HG03103 (cell line): ENCODE data around the gene COL6A2.
"Not testable (repeated sequence)": the region's sequence is repeated elsewhere in the genome, so short reads cannot be mapped to it uniquely, and the experiment has no call there.

ENCODE experiments used
- ATAC-seq: cut with Tn5 transposase; IDR thresholded peaks from one replicate; pipeline ENCODE4 v1.9.1; 2021; ENCODE audit warnings: low read depth; ENCODE audit not compliant: unreplicated experiment

The COL6A2 gene

DNA sequence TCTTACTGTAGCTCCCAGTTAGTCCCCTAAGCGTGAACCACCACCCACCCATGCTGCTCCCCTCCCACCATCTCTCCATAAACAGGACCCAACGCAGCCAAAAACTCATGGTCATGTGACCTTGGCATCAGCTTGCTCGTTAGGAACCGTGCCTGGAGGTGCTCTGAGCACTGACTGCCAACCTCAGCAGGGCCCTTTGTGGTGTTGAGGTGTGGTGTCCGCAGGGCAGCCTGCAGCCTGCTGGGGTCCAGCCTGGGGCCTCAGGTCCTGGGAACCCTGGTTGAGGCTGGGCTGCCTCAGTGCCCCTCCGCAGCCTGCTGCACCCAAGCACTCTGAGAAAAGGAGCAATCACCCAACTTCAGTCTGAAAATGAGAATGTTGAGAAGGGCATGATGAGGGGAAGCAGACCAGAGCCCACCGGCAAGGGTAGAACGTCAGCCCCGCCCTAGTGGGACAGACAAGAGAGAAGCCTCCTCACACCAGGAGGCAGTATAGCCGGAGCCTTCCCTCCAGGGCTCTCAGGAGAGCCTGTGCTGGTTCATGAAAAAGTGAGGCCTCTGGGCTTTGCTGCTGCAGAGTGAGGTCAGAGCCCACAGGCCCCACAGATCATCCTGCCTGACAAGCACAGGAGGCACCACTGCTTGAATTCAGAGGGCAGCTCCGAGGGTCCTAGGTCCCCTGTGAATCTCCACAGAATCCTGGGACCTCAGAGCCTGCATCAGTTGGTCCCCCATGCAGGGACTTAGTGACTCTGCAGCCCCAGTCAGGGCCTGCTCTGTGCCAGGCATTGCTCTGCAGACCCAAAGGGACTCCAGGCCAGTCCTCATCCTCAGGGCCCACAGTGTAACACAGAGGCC lies 4.9 kb upstream of the COL6A2 start:
- no peak for ATAC-seq

DNA sequence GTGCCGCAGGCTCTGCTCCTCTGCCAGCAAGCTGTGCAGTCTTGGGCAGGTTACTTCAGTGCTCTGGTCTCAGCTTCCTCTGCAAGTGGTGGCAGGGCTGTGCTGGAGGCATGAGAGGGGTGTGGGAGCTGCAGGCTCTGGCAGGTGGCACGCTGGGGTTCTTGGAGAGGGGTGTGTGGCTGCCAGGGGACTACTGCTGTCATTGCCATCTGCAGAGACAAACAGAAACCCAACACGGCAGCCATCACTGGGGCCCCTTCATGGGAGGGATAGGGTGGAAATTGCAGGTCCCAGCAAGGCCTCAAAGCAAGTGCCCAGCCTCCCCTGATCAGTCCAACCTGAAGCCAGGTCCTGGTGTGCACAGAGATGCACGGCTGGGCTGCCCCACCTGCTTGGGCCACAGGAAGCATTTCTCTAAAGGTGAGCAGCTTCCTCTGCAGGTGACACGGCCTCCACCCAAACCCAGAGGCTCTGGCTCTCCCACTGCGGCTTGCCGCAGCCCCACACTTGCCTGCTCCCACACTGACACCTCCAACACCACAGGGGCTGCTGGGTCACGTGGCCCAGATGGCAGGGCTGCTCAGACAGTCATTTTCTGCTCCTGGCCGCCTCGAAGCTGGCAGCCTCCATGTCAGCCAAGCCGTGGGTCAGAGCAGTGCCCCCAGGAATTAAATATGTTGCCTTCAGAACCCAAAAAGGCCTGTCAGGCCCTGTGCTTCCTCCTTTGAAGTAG lies 4.1 kb upstream of the COL6A2 start:
- ATAC-seq, result no peak

DNA sequence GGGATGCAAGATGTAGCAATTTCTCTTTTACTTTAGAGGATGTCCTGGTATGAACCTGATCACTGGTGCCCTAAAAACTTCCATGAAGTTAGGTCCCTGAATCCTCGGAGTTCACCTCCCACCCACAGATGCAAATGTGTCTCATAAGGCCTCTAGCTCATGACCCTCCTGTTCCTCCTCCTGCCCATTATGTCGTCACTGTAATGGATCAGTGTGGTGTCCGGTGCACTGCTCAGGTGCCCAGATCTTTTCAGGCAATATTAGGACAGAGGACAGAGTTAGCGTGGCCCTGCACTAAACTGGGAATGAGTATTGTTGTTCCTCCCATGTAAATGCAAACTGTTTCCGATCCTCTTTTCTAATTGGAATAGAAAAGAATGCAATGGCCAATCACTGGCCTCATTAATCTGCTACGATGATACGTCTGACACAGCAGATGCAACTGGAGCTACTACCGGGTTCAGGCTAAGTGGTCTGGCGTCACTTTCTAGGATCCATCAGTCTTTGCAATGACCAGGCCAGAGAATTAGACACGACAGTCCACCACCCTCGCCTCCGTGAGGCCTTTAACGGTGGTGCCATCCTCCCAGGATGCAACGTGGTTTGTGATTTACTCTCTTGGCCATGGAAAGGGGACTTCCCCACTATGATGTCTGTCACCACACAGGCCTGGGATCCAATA lies 3.4 kb upstream of the COL6A2 start:
- ATAC-seq, result no peak

DNA sequence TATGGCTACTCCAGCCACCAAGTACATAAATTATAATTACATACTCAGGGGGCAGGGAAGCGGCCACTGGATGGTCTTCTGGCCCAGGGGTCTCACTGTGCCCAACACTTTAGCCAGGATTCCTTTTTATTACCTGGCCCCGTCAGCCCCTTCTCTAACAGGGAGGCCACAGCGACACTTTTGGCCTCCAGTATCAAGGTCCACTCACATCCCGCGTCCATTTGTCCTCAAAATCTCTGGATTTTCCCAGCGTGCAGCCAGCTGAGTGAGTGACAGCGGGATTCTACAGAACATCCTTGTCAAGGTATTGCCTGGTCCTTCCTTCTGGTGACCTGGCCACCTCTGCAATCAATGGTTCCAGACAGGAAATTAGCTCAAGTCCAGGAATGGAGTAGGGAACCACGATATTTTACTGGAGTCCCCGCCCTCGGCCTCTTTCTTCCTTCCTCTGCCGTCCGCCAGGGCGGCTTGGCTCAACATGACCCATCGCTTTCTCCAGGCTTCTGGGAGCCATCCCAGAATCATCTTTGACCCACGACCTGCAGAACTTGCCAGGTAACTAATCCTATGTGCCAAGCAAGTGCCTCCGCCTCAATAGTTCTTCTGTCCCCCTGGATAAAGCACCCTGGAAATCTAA lies 2.7 kb upstream of the COL6A2 start:
- no peak for ATAC-seq

DNA sequence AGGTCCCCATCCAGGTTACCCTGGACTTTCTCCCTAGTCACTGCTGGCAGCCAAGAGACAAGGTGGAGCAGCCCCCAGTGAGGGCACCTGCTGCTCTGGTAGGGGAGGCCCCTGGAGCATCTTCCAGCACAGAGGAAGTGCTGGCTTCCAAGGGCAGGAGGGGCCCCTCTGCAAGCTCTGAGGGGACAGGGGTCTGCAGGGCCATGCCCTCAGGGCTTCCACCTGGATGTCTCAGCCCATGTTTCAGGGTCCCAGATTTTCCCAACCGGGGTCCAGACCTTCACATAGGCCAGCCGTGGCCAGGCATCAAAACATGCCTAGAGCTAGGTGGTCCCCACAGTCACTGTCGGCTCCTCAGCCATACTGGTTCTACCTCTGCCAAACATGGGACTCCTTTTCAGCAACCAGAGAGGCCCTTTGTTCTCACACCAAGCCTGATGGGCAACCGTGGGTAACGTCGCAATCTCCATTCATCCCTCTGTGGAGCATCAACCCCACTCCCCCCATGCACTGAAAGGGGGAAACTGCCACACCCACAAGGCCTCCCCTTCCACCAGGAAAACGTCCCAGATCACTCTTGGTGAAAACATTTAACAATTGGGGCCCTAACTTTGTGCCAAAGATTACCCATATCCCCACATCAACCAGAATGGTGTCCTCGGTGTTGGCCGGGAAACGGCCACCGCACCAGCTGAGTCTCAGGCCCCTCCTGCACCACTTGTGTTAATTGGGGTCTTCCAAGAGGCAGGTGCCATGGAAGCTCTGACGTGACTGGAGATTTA lies 1.9 kb upstream of the COL6A2 start:
- ATAC-seq, result no peak

DNA sequence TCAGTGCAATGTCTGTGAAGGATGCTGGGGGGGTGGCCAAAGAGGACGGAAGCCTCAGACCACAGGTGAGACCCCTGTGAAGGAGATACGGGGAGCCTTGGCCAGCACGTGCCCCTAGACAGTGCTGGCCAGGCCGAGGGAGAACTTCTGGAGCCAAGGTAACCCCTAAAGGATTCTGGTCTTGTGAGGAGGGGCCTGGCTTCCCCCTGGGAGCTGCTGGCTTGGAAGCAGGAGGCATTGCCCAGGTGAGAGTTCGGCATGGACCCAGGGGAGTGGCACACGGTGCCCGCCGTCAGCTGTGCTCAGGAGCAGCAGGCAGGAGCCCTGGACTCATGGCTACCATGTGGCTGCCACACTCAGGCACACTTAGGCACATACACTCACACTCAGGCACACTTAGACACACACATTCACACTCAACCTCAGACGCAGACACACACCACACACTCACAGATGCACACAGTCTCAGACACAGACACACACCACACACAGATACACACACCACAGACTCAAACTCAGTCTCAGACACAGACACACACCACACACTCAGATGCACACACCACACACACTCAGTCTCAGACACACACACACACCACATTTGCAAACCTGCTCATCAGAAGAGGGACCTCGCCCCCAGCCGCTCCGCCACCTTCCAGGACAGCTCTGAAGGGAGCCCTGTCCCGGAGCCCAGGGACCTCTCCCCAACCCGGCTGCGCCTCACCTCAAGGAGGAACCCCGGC lies 1.1 kb upstream of the COL6A2 start:
- ATAC-seq, result no peak

DNA sequence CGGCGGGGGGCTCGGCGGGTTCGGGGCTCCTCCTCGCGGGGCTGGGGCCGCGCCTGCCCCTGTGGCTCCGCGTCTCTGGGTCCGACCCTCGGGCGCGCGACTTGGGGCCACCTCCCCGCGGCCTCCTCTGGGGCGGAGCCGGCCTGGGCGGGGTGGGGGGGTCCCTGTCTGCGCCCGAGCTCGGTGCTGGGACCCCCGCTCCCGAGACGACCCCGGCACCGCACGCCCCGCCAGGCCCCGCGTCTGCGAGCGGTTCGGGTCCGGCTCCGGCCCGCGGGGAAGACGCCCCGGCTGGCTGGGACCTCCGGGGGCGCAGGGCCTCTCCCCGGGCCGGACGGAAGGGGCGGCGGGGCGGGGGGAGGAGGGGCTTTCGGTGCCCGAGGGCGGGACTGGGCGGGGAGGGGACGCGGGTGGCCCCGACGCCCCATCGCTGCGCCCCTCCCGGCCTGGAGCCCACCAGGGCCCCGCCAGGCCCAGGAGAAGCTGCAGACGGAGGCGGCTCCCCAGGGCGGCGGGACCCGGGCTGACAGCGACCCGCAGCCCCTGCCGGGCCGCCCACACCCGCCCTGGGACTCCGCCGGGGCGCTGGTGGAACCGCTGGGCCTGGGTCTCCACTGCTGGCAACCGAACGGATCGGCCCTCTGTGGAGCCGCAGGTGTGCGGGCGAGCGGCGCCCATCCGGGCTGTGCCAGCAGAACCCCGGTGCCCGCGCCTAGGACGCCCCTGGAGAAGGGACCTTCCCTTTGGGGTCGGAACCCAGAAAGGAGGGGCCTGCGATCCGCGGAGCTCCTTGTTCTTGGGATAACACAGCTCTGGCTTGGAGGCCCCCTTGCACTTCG lies 610 bp downstream of the COL6A2 start:
- ATAC-seq, result no peak

DNA sequence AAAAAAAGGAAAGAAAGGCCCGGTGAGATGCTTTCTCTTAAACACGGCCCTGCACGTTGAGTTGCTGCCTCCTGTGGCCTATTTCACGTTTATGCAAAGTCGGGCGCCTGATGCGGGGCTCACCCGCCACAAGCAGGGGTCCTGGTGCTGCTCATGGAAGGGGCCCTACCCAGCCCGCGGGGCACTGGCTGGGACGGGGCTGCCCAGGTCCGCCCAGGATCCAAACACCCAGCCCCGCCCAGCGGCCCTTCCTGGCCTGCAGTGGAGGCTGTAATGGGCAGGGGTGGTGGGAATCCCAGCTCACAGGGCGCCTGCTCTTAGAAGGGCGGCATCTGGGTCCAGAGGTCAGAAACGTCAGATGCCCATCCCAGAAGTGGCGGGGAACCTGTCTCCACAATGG lies 1.6 kb downstream of the COL6A2 start:
- no peak for ATAC-seq

DNA sequence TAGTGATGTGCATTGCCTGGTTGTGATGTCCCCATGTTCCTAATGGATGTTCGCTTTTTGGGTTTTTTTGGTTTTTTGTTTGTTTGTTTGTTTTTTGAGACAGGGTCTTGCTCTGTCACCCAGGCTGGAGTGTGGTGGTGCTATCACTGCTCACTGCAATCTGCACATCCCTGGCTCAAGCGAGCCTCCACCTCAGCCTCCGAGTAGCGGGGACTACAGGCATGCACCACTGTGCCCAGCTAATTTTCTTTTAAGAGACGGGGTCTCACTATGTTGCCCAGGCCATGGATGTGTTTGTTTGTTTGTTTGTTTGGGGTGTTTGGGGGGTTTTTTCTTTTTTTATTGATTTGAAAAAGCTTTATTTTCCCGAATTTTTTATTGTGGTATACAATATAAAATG lies 2.1 kb downstream of the COL6A2 start:
- no peak for ATAC-seq

DNA sequence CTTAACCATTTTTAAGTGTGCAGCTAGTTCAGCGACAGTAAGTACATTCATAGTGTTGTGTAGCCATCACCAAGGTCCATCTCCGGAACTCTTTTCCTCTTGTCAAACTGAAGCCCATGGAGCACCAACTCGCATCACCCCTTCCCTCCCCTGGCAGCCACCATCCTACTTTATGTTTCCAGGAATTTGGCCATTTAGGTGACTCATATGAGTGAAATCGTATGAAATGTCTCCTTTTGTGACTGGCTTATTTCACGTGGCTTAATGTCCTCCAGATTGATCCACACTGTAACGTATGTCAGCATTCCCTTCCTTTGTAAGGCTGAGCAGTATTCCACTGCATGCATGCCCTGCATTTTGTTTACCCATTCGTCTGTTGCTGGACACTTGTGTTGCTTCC lies 2.5 kb downstream of the COL6A2 start:
- ATAC-seq, result no peak

DNA sequence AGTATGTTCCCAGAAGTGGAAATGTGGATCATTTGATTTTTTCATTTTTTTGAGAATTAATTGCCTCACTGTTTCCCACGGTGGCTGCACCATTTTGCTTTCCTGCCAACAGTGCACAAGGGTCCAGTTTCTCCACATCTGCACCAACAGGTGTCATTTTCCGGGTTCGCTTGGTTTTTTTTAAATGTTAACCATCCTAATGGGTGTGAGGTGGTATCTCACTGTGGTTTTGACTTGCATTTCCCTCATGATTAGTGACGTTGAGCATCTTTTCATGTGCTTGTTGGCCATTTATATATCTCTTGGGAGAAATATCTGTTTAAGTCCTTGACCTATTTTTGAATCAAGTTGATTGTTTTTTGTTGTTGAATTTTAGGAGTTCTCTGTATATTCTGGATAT lies 3.0 kb downstream of the COL6A2 start:
- ATAC-seq, result no peak

DNA sequence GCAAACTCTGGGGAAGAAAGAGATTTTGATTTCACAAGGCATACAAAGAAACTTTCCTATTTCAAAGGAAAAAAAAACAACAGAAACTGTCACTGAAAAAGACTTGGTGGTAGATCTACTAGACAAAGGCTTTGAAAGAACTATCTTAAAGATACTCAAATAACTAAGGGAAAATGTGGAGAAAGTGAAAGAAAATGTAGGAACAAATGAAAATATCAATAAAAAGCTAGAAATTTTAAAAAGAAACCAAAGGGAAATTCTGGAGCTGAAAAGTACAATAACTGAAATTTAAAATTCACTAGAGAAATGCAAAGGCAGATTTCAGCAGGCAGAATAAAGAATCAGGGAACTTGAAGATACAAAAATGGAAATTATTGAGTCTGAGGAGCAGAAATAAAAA lies 6.2 kb downstream of the COL6A2 start:
- ATAC-seq, result no peak

DNA sequence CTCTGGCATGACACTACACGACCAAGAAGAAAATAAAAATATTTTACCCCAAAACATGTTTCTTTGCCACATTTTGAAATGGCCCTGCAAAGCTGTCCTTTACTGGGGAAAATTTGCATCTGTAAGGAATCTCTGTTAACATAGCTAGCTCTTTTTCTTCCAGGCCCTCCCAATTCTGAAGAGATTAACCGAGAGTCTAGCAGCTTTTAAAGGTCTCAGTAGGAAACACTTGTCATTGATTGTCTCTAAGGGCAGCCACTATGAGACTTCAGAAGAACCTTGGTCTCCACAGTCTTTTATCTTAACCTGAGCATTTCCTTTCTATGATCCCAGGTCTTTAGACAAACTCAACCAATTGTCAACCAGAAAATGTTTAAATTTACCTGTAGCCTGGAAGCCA lies 9.5 kb downstream of the COL6A2 start:
- not testable (repeated sequence) for ATAC-seq

DNA sequence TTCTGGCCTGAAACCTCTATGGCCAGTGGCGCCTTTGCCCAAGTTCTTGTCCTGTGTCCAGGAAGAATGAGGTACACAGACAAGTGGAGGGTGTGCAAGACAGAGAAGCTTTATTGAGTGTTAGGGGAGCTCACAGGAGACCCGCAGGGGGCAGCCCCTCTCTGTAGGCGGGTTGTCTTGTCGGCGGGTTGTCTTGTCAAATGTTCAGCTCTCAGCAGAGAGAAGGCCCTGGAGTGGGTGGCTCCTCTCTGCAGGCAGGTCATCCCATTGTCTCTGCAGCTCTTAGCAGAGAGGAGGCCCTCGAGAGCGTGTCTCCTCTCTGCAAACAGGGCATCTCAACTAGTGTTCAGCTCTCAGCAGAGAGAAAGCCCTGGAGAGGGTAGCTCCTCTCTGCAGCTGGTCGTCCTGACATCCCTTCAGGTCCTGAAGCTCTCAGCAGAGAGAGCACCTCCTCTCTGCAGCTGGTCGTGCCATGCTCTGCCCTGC lies 11.0 kb downstream of the COL6A2 start:
- no peak for ATAC-seq

DNA sequence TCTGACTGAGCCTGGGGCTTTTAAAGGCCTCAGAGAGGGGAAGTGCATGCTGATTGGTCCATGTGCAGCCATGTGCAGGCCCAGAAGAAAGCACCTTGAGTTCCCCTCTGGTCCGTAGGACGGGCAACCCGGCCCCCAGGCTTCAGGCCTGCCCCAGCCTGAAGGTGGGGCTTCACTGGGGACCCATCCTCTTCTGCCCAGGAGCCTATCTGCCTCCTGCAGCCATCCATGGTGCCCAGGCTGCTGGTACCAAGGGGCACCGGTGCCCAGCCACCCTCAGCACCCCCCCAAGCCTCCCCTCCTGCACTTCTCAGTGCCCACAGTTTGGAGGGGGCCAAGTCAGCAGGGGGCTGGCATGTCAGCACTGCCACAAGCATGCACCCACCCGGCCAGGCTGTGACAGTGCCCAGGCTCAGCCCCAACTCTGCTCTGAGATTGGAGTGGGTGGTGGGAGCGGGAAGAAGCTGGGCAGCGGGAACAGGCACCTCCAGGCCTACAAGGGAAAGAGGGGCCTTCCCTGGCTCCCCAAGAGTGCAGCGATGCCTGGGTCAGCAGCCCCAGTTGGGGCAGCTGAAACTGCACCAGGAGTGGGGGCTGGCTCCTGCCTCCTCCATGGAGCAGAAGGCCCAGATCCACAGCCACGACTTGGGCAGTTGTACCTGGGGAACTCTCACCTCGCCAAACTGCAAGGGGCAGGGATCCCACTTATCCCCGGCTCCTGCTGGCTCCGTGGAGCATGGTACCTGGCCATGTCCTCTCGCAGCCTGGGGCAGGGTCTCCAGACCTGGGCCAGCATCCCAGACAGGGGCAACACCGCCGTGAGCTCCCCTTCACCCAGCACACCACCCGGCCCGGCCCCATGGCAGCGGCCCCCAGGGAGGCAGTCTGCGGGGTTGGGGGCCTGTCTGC lies 11.7 kb downstream of the COL6A2 start:
- ATAC-seq, result no peak

DNA sequence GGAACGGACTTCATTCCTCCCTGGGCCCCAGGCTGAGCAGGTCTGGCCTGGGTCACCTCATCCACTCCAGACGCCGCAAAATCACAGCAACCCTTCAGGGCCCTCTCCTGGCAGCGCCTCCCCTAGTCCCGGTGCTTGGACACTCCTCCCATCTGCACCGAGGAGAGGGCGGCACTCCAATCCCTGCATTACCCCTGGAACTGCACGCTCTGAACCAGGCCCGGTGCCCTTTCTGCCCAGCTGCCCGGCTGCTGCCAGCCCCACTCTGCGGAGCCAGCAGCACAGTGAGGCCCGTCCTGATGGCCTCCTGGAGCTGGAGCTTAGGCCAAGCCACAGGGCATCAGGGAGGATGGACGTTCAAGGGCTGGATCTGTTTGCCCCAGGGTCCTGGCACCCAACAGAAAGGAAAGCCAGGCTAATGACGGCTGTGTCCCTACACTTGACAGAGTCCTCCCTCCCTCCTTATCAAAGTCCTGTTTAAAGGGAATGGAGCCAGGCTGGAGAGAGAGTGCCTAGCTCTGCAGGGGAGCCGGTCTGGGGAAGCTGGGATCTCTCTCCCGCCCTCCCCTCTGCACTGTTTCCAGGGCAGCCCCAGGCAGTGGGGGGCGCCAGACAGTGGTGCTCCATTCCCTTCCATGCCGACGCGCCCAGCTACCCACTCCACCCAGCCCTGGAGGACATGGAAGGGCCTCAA lies 12.7 kb downstream of the COL6A2 start:
- ATAC-seq, result no peak

DNA sequence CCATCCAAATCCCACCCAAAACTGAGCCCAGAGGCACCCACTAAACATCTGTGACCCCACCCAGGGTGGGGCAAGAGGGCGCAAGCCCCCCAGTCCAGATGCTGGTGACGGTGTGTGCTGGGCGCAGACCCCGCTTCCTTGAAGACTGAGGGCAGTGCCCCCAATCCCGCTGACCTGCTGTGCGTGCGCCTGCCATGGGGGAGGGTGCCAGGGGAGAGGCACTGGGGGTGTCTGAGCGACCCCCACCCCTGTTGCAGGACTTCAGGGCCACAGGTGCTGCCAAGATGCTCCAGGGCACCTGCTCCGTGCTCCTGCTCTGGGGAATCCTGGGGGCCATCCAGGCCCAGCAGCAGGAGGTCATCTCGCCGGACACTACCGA lies 13.3 kb downstream of the COL6A2 start:
- no peak for ATAC-seq
